ENCODE measurements around the gene WBP2NL. TPM values are rescaled to one million over a fixed set of nuclear protein-coding genes. Genes with fewer than 3 reads are reported as not detected.

WBP2NL gene
- total RNA-seq, 1 experiment from 2014 or later = 1.0 TPM

DNA sequence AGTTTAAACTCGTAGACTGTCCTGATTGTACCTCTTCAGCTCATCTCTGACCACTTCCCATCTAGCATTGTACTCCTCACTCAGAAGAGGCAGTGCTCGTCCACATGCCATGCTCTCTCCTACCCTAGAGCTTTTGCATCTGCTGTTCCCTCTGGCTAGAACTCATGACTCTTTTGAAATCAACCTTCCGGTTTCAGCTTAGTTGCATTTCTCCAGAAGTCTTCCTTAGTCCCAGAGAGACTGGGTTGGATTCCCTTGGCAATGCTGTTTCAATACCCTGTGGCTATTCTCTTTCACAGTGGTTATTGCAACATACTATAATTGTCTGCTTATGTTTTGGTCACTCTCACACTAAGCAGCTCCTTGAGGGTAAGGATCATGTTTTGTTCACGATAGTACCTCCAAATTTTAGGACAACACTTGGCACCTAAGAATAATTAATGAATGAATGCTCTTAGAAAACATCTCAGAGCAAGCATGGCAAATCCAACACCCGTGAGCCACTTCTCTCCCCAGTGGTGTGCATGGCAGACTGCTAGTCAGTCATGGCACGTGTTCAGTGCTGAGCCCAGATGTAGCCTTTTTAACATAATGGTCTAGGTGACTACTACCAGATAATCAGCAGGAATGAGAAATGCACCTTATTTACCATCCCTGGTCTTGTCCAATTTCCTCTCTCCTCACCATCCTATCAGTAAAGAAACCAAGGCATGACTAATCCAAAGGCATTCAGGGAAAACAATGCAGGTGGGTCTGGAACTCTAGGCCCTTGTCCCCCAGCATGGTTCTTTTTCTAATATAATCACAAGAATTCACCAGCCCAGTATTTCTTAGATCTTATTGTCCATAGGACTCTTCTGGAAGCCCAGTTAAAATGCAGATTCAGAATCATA is 14.8 kb upstream of the WBP2NL start:
- intact Hi-C loops (cut with micrococcal nuclease; ENCODE audit: unreplicated experiment) = no loop called here
- ChIA-PET POLR2A (no interaction called here), CTCF (interaction anchor here (0.6 kb wide), 1 partner anchor 208 kb away, joined by 3 read pairs; no protein-coding TSS in a partner anchor)
- no peak overlapping the region for H3K4me3 Mint-ChIP-seq (ENCODE audit: unreplicated experiment)
- Histone ChIP-seq H3K4me3 (ENCODE audit: low read depth, low read length) (no peak overlapping the region), H3K4me1 (no peaks in the 10 kb centered on the region), H3K9me3 (no peaks in the 10 kb centered on the region), H3K36me3 (ENCODE audit: control insufficient read depth, insufficient read depth, low read length) (no peaks in the 10 kb centered on the region), H3K27me3 (replicated peaks; ENCODE audit: control insufficient read depth, insufficient read depth, low read length) (no peaks in the 10 kb centered on the region)
- no peaks in the 10 kb centered on the region for H3K27me3 Mint-ChIP-seq (ENCODE audit: insufficient read depth, unreplicated experiment)
- TF ChIP-seq CTCF (IDR thresholded peaks at IDR 0.05; ENCODE audit: insufficient read depth in 1 of 2, low read depth in 1 of 2, low read length in 1 of 2, severe bottlenecking in 1 of 2, unreplicated experiment in 1 of 2) = no peak
- no peaks in the 10 kb centered on the region for H3K9me3 Mint-ChIP-seq (ENCODE audit: unreplicated experiment)
- peaks cover 10% of the 10 kb centered on the region for H3K4me1 Mint-ChIP-seq (ENCODE audit: low read depth, unreplicated experiment)
- no peak overlapping the region for H3K27ac Mint-ChIP-seq (ENCODE audit: unreplicated experiment)
- DNase-seq = no peak
- H3K36me3 Mint-ChIP-seq (ENCODE audit: insufficient read depth, unreplicated experiment) = no peaks in the 10 kb centered on the region
- BruUV-seq (replicated peaks) = no TSS peak

GRCh38 chr22:41987276-41987675 is 11.3 kb upstream of the WBP2NL start:
- DNase-seq = peak in 1 of 2 experiments; percentile 17
- ChIA-PET POLR2A (no interaction called here), CTCF (no interaction called here)
- no peaks in the 10 kb centered on the region for H3K36me3 ChIP-seq (ENCODE audit: control insufficient read depth, insufficient read depth, low read length)
- H3K36me3 Mint-ChIP-seq (ENCODE audit: insufficient read depth, unreplicated experiment) = no peaks in the 10 kb centered on the region
- no peak overlapping the region for H3K4me3 Mint-ChIP-seq (ENCODE audit: unreplicated experiment)
- no peaks in the 10 kb centered on the region for H3K9me3 Mint-ChIP-seq (ENCODE audit: unreplicated experiment)
- no peaks in the 10 kb centered on the region for H3K4me1 ChIP-seq
- peaks cover 10% of the 10 kb centered on the region for H3K4me1 Mint-ChIP-seq (ENCODE audit: low read depth, unreplicated experiment)
- BruUV-seq (replicated peaks) = no TSS peak
- H3K27ac Mint-ChIP-seq (ENCODE audit: unreplicated experiment) = no peak overlapping the region
- H3K27me3 ChIP-seq (replicated peaks; ENCODE audit: control insufficient read depth, insufficient read depth, low read length) = no peaks in the 10 kb centered on the region
- H3K27me3 Mint-ChIP-seq (ENCODE audit: insufficient read depth, unreplicated experiment) = no peaks in the 10 kb centered on the region
- no peak for TF ChIP-seq CTCF (IDR thresholded peaks at IDR 0.05; ENCODE audit: insufficient read depth in 1 of 2, low read depth in 1 of 2, low read length in 1 of 2, severe bottlenecking in 1 of 2, unreplicated experiment in 1 of 2)
- no peaks in the 10 kb centered on the region for H3K9me3 ChIP-seq
- intact Hi-C loops (cut with micrococcal nuclease; ENCODE audit: unreplicated experiment) = no loop called here
- no peak overlapping the region for H3K4me3 ChIP-seq (ENCODE audit: low read depth, low read length)

- H3K4me1 ChIP-seq = no peaks in the 10 kb centered on the region
- no peaks in the 10 kb centered on the region for H3K9me3 ChIP-seq
- CTCF ChIA-PET = no interaction called here
- Mint-ChIP-seq H3K27ac (ENCODE audit: unreplicated experiment) (no peak overlapping the region), H3K4me1 (ENCODE audit: low read depth, unreplicated experiment) (no peaks in the 10 kb centered on the region), H3K27me3 (ENCODE audit: insufficient read depth, unreplicated experiment) (no peaks in the 10 kb centered on the region), H3K9me3 (ENCODE audit: unreplicated experiment) (no peaks in the 10 kb centered on the region), H3K36me3 (ENCODE audit: insufficient read depth, unreplicated experiment) (no peaks in the 10 kb centered on the region), H3K4me3 (ENCODE audit: unreplicated experiment) (no peak overlapping the region)
- intact Hi-C loops (cut with micrococcal nuclease; ENCODE audit: unreplicated experiment) = no loop called here
- DNase-seq = peak in 1 of 2 experiments; percentile 5
- BruUV-seq (replicated peaks) = no TSS peak
- no peaks in the 10 kb centered on the region for H3K36me3 ChIP-seq (ENCODE audit: control insufficient read depth, insufficient read depth, low read length)
- H3K4me3 ChIP-seq (ENCODE audit: low read depth, low read length) = no peak overlapping the region
- POLR2A ChIA-PET = no interaction called here
- no peaks in the 10 kb centered on the region for H3K27me3 ChIP-seq (replicated peaks; ENCODE audit: control insufficient read depth, insufficient read depth, low read length)
- no peak for TF ChIP-seq CTCF (IDR thresholded peaks at IDR 0.05; ENCODE audit: insufficient read depth in 1 of 2, low read depth in 1 of 2, low read length in 1 of 2, severe bottlenecking in 1 of 2, unreplicated experiment in 1 of 2)
Measured at GRCh38 chr22:41989246-41989645, 9.3 kb upstream of the WBP2NL start.

All from Caco-2 (cell line).